Measurements from ENCODE around the gene SV2C.

SV2C gene

GRCh38 chr5:76278261-76278789 is 195.1 kb downstream of the SV2C start:
- ChIA-PET POLR2A (no interaction called here), CTCF (no interaction called here)
- TF ChIP-seq SP1 (IDR thresholded peaks at IDR 0.05) (no peak), ARNT (IDR thresholded peaks at IDR 0.05) (no peak), L3MBTL2 (conservative IDR thresholded peaks at IDR 0.05) (no peak), FOXM1 (IDR thresholded peaks at IDR 0.05; ENCODE audit: borderline replicate concordance) (no peak), SUZ12 (IDR thresholded peaks at IDR 0.05) (no peak), BHLHE40 (IDR thresholded peaks at IDR 0.05; ENCODE audit: borderline replicate concordance) (no peak), FOXA1 (IDR thresholded peaks at IDR 0.05) (no peak), HDGF (IDR thresholded peaks at IDR 0.05; ENCODE audit: borderline replicate concordance) (no peak), ZNF384 (IDR thresholded peaks at IDR 0.05) (no peak)
- DNase-seq (ENCODE audit: extremely low spot score) = no peak

DNA sequence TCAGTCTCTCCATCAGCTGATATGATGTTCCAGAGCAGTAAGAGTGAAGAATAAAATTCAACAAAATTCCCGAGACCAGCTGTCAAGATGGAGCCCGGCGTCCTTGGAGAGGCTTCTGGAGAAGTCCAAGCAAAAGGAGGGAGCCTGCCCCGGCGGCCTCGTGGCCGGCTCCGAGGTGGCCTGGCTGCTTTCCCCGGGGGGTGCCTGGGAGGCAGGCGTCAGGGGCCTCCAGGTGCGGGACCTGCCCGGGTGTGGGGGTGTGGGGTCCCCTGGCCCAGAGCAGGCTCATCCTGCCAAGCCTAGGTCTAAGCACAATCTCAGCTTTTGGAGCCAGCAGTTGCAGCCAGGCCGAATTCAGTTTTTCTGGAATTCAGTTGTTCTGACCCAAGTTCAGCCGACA is 197.3 kb downstream of the SV2C start:
- CTCF ChIA-PET = no interaction called here
- DNase-seq (ENCODE audit: extremely low spot score) = no peak
- TF ChIP-seq FOXK2 (IDR thresholded peaks at IDR 0.05) (no peak), ZNF384 (IDR thresholded peaks at IDR 0.05) (no peak), TARDBP (IDR thresholded peaks at IDR 0.05) (no peak), FOXA1 (IDR thresholded peaks at IDR 0.05) (no peak), PKNOX1 (IDR thresholded peaks at IDR 0.05) (no peak), FOXM1 (IDR thresholded peaks at IDR 0.05; ENCODE audit: borderline replicate concordance) (no peak), L3MBTL2 (conservative IDR thresholded peaks at IDR 0.05) (no peak), LEF1 (IDR thresholded peaks at IDR 0.05; ENCODE audit: borderline replicate concordance) (no peak), SUZ12 (IDR thresholded peaks at IDR 0.05) (no peak), HDGF (IDR thresholded peaks at IDR 0.05; ENCODE audit: borderline replicate concordance) (no peak), ARNT (IDR thresholded peaks at IDR 0.05) (no peak), NFRKB (IDR thresholded peaks at IDR 0.05) (no peak), CTBP1 (IDR thresholded peaks at IDR 0.05; ENCODE audit: borderline replicate concordance) (no peak), ELF4 (IDR thresholded peaks at IDR 0.05) (no peak)
- POLR2A ChIA-PET = no interaction called here

- TF ChIP-seq HDGF (IDR thresholded peaks at IDR 0.05; ENCODE audit: borderline replicate concordance) = no peak
- no peak for TF ChIP-seq BHLHE40 (IDR thresholded peaks at IDR 0.05; ENCODE audit: borderline replicate concordance)
- TF ChIP-seq PKNOX1 (IDR thresholded peaks at IDR 0.05) = no peak
- TF ChIP-seq TARDBP (IDR thresholded peaks at IDR 0.05) = no peak
- no peak for TF ChIP-seq L3MBTL2 (conservative IDR thresholded peaks at IDR 0.05)
- no peak for TF ChIP-seq FOXM1 (IDR thresholded peaks at IDR 0.05; ENCODE audit: borderline replicate concordance)
- TF ChIP-seq LEF1 (IDR thresholded peaks at IDR 0.05; ENCODE audit: borderline replicate concordance) = no peak
- no peak for TF ChIP-seq CTBP1 (IDR thresholded peaks at IDR 0.05; ENCODE audit: borderline replicate concordance)
- TF ChIP-seq FOXK2 (IDR thresholded peaks at IDR 0.05) = no peak
- TF ChIP-seq FOXA1 (IDR thresholded peaks at IDR 0.05) = no peak
- TF ChIP-seq NFRKB (IDR thresholded peaks at IDR 0.05) = no peak
- no peak for TF ChIP-seq ARNT (IDR thresholded peaks at IDR 0.05)
- TF ChIP-seq ZNF384 (IDR thresholded peaks at IDR 0.05) = no peak
- TF ChIP-seq ELF4 (IDR thresholded peaks at IDR 0.05) = no peak
- no peak for TF ChIP-seq SP1 (IDR thresholded peaks at IDR 0.05)
- TF ChIP-seq SUZ12 (IDR thresholded peaks at IDR 0.05) = no peak
- CTCF ChIA-PET = interaction anchor here (0.7 kb wide), 1 partner anchor 273 kb away, joined by 3 read pairs; no protein-coding TSS in a partner anchor
- POLR2A ChIA-PET = no interaction called here
- DNase-seq (ENCODE audit: extremely low spot score) = no peak
These were observed 200.5 kb downstream of the SV2C start for GRCh38 chr5:76283670-76284069.

GRCh38 chr5:76289692-76290091 is 206.5 kb downstream of the SV2C start:
- ChIA-PET CTCF (no interaction called here), POLR2A (no interaction called here)
- DNase-seq (ENCODE audit: extremely low spot score) = no peak
- TF ChIP-seq ELF4 (IDR thresholded peaks at IDR 0.05) = no peak
- TF ChIP-seq NFRKB (IDR thresholded peaks at IDR 0.05) = no peak
- no peak for TF ChIP-seq FOXA1 (IDR thresholded peaks at IDR 0.05)
- TF ChIP-seq ARNT (IDR thresholded peaks at IDR 0.05) = no peak
- no peak for TF ChIP-seq ZNF384 (IDR thresholded peaks at IDR 0.05)
- TF ChIP-seq LEF1 (IDR thresholded peaks at IDR 0.05; ENCODE audit: borderline replicate concordance) = no peak
- TF ChIP-seq PKNOX1 (IDR thresholded peaks at IDR 0.05) = no peak
- TF ChIP-seq SUZ12 (IDR thresholded peaks at IDR 0.05) = no peak
- no peak for TF ChIP-seq SP1 (IDR thresholded peaks at IDR 0.05)
- no peak for TF ChIP-seq BHLHE40 (IDR thresholded peaks at IDR 0.05; ENCODE audit: borderline replicate concordance)

- ChIA-PET CTCF (no interaction called here), POLR2A (no interaction called here)
- TF ChIP-seq CTBP1 (IDR thresholded peaks at IDR 0.05; ENCODE audit: borderline replicate concordance) (no peak), FOXK2 (IDR thresholded peaks at IDR 0.05) (no peak), SP1 (IDR thresholded peaks at IDR 0.05) (no peak), FOXA1 (IDR thresholded peaks at IDR 0.05) (no peak), L3MBTL2 (conservative IDR thresholded peaks at IDR 0.05) (no peak), PKNOX1 (IDR thresholded peaks at IDR 0.05) (no peak), TARDBP (IDR thresholded peaks at IDR 0.05) (no peak), ZNF384 (IDR thresholded peaks at IDR 0.05) (no peak)
- no peak for DNase-seq (ENCODE audit: extremely low spot score)
These were observed 207.2 kb downstream of the SV2C start for GRCh38 chr5:76290321-76290757.

Measured in HEK293T (cell line).